GM23338 (cell line): Measurements from ENCODE around the gene CTNNAL1. TPM values are rescaled to one million over a fixed set of nuclear protein-coding genes. Genes with fewer than 3 reads are reported as not detected.

Experiments used
- ATAC-seq: fragments of 200-7000 bp; cut with Tn5 transposase; 3 replicates; pipeline ENCODE4 v1.9.1; 2020
- DNase-seq: peaks from one replicate; pipeline ENCODE4 v3.0.0-alpha.2; 2015; ENCODE audit warnings: low spot score
- H2AFZ ChIP-seq: fragments of 200-600 bp; sonication (generic); 2 replicates; pipeline ENCODE4 v1.8.0; 2016; ENCODE audit warnings: antibody characterized with exemption, mild to moderate bottlenecking, moderate library complexity
- H3F3A ChIP-seq: fragments of 200-600 bp; sonication (generic); replicated peaks from 2 replicates; pipeline ENCODE4 v1.8.0; 2017; ENCODE audit warnings: antibody characterized with exemption, mixed run types, low read depth
- H3K27ac ChIP-seq: fragments of 200-600 bp; sonication (generic); 2 replicates; pipeline ENCODE4 v1.6.1; 2016; ENCODE audit warnings: low read depth
- H3K27me3 ChIP-seq: fragments of 200-600 bp; sonication (generic); 2 replicates; pipeline ENCODE4 v1.8.0; 2016; ENCODE audit warnings: mild to moderate bottlenecking, mixed run types, moderate library complexity; ENCODE audit not compliant: insufficient read depth
- H3K36me3 ChIP-seq: fragments of 200-600 bp; sonication (generic); 2 replicates; pipeline ENCODE4 v1.8.0; 2016; ENCODE audit warnings: mild to moderate bottlenecking; ENCODE audit not compliant: insufficient read depth
- H3K4me1 ChIP-seq: fragments of 200-600 bp; sonication (generic); 2 replicates; pipeline ENCODE4 v1.8.0; 2016; ENCODE audit warnings: mild to moderate bottlenecking, moderate library complexity; ENCODE audit not compliant: insufficient read depth
- H3K4me2 ChIP-seq: fragments of 200-600 bp; sonication (generic); 2 replicates; pipeline ENCODE4 v1.7.1; 2017; ENCODE audit warnings: mixed run types
- H3K4me3 ChIP-seq: fragments of 200-600 bp; sonication (generic); 2 replicates; pipeline ENCODE4 v1.6.1; 2016; ENCODE audit warnings: mixed run types
- H3K79me2 ChIP-seq: fragments of 200-600 bp; sonication (generic); replicated peaks from 2 replicates; pipeline ENCODE4 v1.8.0; 2017; ENCODE audit warnings: mild to moderate bottlenecking; ENCODE audit not compliant: insufficient read depth
- H3K9me2 ChIP-seq: fragments of 200-600 bp; sonication (generic); 2 replicates; pipeline ENCODE4 v1.8.0; 2017; ENCODE audit not compliant: insufficient read depth
- H4K20me1 ChIP-seq: fragments of 200-600 bp; sonication (generic); replicated peaks from 2 replicates; pipeline ENCODE4 v1.8.0; 2017; ENCODE audit warnings: mild to moderate bottlenecking; ENCODE audit not compliant: insufficient read depth
- H3K27ac Mint-ChIP-seq: 2 replicates; pipeline ENCODE4 v1.8.0; 2020; ENCODE audit warnings: inconsistent platforms, mild to moderate bottlenecking, moderate library complexity, mixed read lengths
- H3K27me3 Mint-ChIP-seq: 3 replicates; pipeline ENCODE4 v1.8.0; 2022; ENCODE audit warnings: low read depth, mild to moderate bottlenecking, moderate library complexity, mixed read lengths, inconsistent platforms; ENCODE audit not compliant: insufficient read depth, poor library complexity
- H3K36me3 Mint-ChIP-seq: 3 replicates; pipeline ENCODE4 v1.8.0; 2021; ENCODE audit warnings: low read depth, mild to moderate bottlenecking, inconsistent platforms, moderate library complexity, mixed read lengths
- H3K4me1 Mint-ChIP-seq: 3 replicates; pipeline ENCODE4 v1.8.0; 2020; ENCODE audit warnings: mild to moderate bottlenecking, inconsistent platforms, mixed read lengths
- H3K4me3 Mint-ChIP-seq: 3 replicates; pipeline ENCODE4 v1.8.0; 2021; ENCODE audit warnings: moderate library complexity, mild to moderate bottlenecking, inconsistent platforms, mixed read lengths
- H3K9me3 Mint-ChIP-seq: 3 replicates; pipeline ENCODE4 v1.8.0; 2020; ENCODE audit warnings: moderate library complexity, mild to moderate bottlenecking, inconsistent platforms, mixed read lengths
- CREB1 ChIP-seq: fragments of 250-450 bp; sonication (Bioruptor Pico); IDR thresholded peaks from 2 replicates; pipeline ENCODE4 v1.5.0; 2020; ENCODE audit warnings: low read depth, mild to moderate bottlenecking, moderate library complexity
- CTCF ChIP-seq, 2 experiments: fragments of 200-600 bp in 1 of 2; sonication (generic) in 1 of 2; conservative IDR thresholded peaks; 2 replicates each; pipeline versions ENCODE4 v1.5.1 to v1.6.1; 2016 to 2017; ENCODE audit warnings: antibody characterized with exemption in 2 of 2, low read depth in 2 of 2, mild to moderate bottlenecking in 2 of 2, moderate library complexity in 1 of 2
- EZH2 ChIP-seq: fragments of 200-600 bp; sonication (generic); IDR thresholded peaks from one replicate; pipeline ENCODE4 v1.8.0; 2017; ENCODE audit warnings: antibody characterized with exemption, mild to moderate bottlenecking, low read depth; ENCODE audit not compliant: unreplicated experiment
- EZH2phosphoT487 ChIP-seq: fragments of 200-600 bp; sonication (generic); IDR thresholded peaks from one replicate; pipeline ENCODE4 v1.8.1; 2018; ENCODE audit warnings: antibody characterized with exemption; ENCODE audit not compliant: unreplicated experiment
- JUNB ChIP-seq: IDR thresholded peaks from one replicate; pipeline ENCODE4 v1.6.1; 2016; ENCODE audit warnings: antibody characterized with exemption; ENCODE audit not compliant: unreplicated experiment
- NANOG ChIP-seq: IDR thresholded peaks from 2 replicates; pipeline ENCODE4 v1.6.1; 2016; ENCODE audit warnings: antibody characterized with exemption, borderline replicate concordance
- POLR2AphosphoS5 ChIP-seq: IDR thresholded peaks from 2 replicates; pipeline ENCODE4 v1.6.1; 2016; ENCODE audit warnings: antibody characterized with exemption, low read depth
- STAT1 ChIP-seq: IDR thresholded peaks from one replicate; pipeline ENCODE4 v1.6.1; 2016; ENCODE audit warnings: antibody characterized with exemption; ENCODE audit not compliant: unreplicated experiment
- ZNF114 ChIP-seq: fragments of 250-450 bp; sonication (Bioruptor Pico); IDR thresholded peaks from 2 replicates; pipeline ENCODE4 v1.5.0; 2020; ENCODE audit warnings: mild to moderate bottlenecking, moderate library complexity
- ZNF331 ChIP-seq: fragments of 250-450 bp; sonication (Bioruptor Pico); IDR thresholded peaks from 2 replicates; pipeline ENCODE4 v1.5.0; 2020; ENCODE audit warnings: low read depth, mild to moderate bottlenecking, moderate library complexity
- ZNF462 ChIP-seq: fragments of 250-450 bp; sonication (Bioruptor Pico); IDR thresholded peaks from 2 replicates; pipeline ENCODE4 v1.5.0; 2020; ENCODE audit warnings: mild to moderate bottlenecking, moderate library complexity
- polyA plus RNA-seq: library from polyadenylated mRNA; unstranded; fragments of >200 nt; fragmentation: Nextera tagmentation; extraction: Ambion mirVana; gene quantifications from 2 replicates; pipeline ENCODE4 v1.2.1, GENCODE V29; 2016
- total RNA-seq: library from RNA; depleted of rRNA; stranded (reverse); fragments of >200 nt; shearing (Covaris generic); gene quantifications from 2 replicates; pipeline ENCODE4 v1.2.3, GENCODE V29; 2014
- TF ChIP-seq, protein P1 (sequence below): IDR thresholded peaks from 2 replicates; pipeline ENCODE4 v1.6.1; 2016; ENCODE audit warnings: antibody characterized with exemption
- TF ChIP-seq, protein P2 (sequence below): IDR thresholded peaks from one replicate; pipeline ENCODE4 v1.6.1; 2018; ENCODE audit warnings: antibody characterized with exemption; ENCODE audit not compliant: unreplicated experiment

The CTNNAL1 gene
- total and polyA plus RNA-seq, 2 experiments from 2014 or later, result 63.0 to 211 TPM

DNA sequence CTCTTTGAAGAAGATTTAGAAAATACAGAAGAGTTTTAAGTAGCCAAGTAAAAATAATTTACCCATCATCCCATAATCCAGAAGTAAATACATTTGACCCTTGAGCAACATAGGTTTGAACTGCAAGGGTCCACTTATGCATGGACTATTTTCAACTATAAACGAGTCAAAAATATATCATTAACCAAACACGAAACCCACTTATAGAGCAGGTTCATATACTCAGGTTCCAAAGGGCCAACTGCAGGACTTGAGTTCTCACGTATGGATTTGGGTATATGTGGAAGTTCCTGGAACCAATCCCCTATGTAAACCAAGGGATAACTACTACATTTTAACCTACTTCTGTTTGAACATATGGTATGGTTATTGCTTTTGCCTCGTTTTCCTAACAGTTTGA is 73.3 kb downstream of the CTNNAL1 start:
- Histone ChIP-seq H3K27ac (no peak overlapping the region), H3K27me3 (no peaks in the 10 kb centered on the region), H3K4me3 (no peak overlapping the region), H3K9me2 (no peaks in the 10 kb centered on the region), H3K79me2 (no peaks in the 10 kb centered on the region; the same call in 1 of the 2 replicates), H3K36me3 (no peaks in the 10 kb centered on the region; the same call in 1 of the 2 replicates), H2AFZ (no peak overlapping the region), H3F3A (no peaks in the 10 kb centered on the region), H4K20me1 (no peaks in the 10 kb centered on the region; the same call in 1 of the 2 replicates), H3K4me1 (peaks cover 6% of the 10 kb centered on the region), H3K4me2 (no peak overlapping the region)
- Mint-ChIP-seq H3K27me3 (no peaks in the 10 kb centered on the region), H3K27ac (no peak overlapping the region), H3K9me3 (no peaks in the 10 kb centered on the region), H3K36me3 (0 out of 3 replicates have a peak, but pooled peaks cover 3% of the 10 kb centered on the region), H3K4me1 (peaks cover 4% of the 10 kb centered on the region; the same call in 2 of the 3 replicates), H3K4me3 (no peak overlapping the region)
- ATAC-seq, result no peak
- TF ChIP-seq, protein P1, sequence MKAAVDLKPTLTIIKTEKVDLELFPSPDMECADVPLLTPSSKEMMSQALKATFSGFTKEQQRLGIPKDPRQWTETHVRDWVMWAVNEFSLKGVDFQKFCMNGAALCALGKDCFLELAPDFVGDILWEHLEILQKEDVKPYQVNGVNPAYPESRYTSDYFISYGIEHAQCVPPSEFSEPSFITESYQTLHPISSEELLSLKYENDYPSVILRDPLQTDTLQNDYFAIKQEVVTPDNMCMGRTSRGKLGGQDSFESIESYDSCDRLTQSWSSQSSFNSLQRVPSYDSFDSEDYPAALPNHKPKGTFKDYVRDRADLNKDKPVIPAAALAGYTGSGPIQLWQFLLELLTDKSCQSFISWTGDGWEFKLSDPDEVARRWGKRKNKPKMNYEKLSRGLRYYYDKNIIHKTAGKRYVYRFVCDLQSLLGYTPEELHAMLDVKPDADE, result no peak
- no peak for TF ChIP-seq CREB1 (CRISPR knock-in tag)
- TF ChIP-seq ZNF462 (CRISPR knock-in tag), result no peak
- TF ChIP-seq EZH2, result no peak
- TF ChIP-seq CTCF (conservative IDR thresholded peaks at IDR 0.05; ENCODE audit: low read depth in 2 of 2), result no peak
- no peak for TF ChIP-seq ZNF114
- no peak for TF ChIP-seq NANOG
- TF ChIP-seq POLR2AphosphoS5, result no peak
- TF ChIP-seq STAT1, result no peak
- no peak for TF ChIP-seq JUNB
- TF ChIP-seq, protein P2, sequence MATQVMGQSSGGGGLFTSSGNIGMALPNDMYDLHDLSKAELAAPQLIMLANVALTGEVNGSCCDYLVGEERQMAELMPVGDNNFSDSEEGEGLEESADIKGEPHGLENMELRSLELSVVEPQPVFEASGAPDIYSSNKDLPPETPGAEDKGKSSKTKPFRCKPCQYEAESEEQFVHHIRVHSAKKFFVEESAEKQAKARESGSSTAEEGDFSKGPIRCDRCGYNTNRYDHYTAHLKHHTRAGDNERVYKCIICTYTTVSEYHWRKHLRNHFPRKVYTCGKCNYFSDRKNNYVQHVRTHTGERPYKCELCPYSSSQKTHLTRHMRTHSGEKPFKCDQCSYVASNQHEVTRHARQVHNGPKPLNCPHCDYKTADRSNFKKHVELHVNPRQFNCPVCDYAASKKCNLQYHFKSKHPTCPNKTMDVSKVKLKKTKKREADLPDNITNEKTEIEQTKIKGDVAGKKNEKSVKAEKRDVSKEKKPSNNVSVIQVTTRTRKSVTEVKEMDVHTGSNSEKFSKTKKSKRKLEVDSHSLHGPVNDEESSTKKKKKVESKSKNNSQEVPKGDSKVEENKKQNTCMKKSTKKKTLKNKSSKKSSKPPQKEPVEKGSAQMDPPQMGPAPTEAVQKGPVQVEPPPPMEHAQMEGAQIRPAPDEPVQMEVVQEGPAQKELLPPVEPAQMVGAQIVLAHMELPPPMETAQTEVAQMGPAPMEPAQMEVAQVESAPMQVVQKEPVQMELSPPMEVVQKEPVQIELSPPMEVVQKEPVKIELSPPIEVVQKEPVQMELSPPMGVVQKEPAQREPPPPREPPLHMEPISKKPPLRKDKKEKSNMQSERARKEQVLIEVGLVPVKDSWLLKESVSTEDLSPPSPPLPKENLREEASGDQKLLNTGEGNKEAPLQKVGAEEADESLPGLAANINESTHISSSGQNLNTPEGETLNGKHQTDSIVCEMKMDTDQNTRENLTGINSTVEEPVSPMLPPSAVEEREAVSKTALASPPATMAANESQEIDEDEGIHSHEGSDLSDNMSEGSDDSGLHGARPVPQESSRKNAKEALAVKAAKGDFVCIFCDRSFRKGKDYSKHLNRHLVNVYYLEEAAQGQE, result no peak
- TF ChIP-seq EZH2phosphoT487, result no peak
- TF ChIP-seq ZNF331 (CRISPR knock-in tag), result no peak
- no peak for DNase-seq
